Left ventricle myocardium superior (tissue), 1 donor: ENCODE results near the gene KREMEN2. TPM values are rescaled to one million over a fixed set of nuclear protein-coding genes. Genes with fewer than 3 reads are reported as not detected.

Experiments
- ATAC-seq: fragments of 200-7000 bp; cut with Tn5 transposase; one replicate; pipeline ENCODE4 v1.9.1; 2020; ENCODE audit warnings: mild to moderate bottlenecking, moderate library complexity
- DNase-seq: peaks from one replicate; pipeline ENCODE4 v3.0.0-alpha.2; 2020
- intact Hi-C: fragments of 100-400 bp; cut with micrococcal nuclease; formaldehyde crosslinking; loops from one replicate; pipeline ENCODE4 v1.11.0; 2022
- total RNA-seq: library from RNA; stranded (reverse); fragmentation: NEBNext Ultra II Directional; extraction: Animal tissue kit (Norgen Biotek cat#: 25700); gene quantifications from one replicate; pipeline ENCODE4 v1.2.1, GENCODE V29; 2021
- donor health status: DM: no; HTN: yes; CAD: no; lungs with severe emphysema.

Gene KREMEN2
- total RNA-seq, 1 donor from 2014 or later = not detected

GRCh38 chr16:3013998-3014690, 50.1 kb downstream of the KREMEN2 start:
- DNase-seq (no peak), ATAC-seq (no peak)
- intact Hi-C loops = no loop called here

- no peak for ATAC-seq
- intact Hi-C loops = no loop called here
- DNase-seq = no peak
Observed at GRCh38 chr16:3014971-3015370, 50.9 kb downstream of the KREMEN2 start.

GRCh38 chr16:3015865-3016521, 51.9 kb downstream of the KREMEN2 start:
- DNase-seq (no peak), ATAC-seq (no peak)
- intact Hi-C loops = no loop called here

- DNase-seq (no peak), ATAC-seq (no peak)
- intact Hi-C loops = no loop called here
Observed at GRCh38 chr16:3017344-3017743, 53.3 kb downstream of the KREMEN2 start.

Other genes with a start within 250 kb of the KREMEN2 start
- gene PRSS27, start 244.1 kb upstream of the KREMEN2 start, total RNA-seq = 0.12 TPM
- gene SRRM2, start 211.6 kb upstream of the KREMEN2 start, total RNA-seq = 292 TPM
- gene ELOB, start 187.0 kb upstream of the KREMEN2 start, total RNA-seq = 325 TPM
- not detected for gene PRSS33, start 176.7 kb upstream of the KREMEN2 start, total RNA-seq
- gene PRSS41, start 165.8 kb upstream of the KREMEN2 start, total RNA-seq = not detected
- not detected for gene PRSS21, start 147.0 kb upstream of the KREMEN2 start, total RNA-seq
- 0.37 TPM for gene ZG16B, start 134.0 kb upstream of the KREMEN2 start, total RNA-seq
- not detected for gene PRSS22, start 106.1 kb upstream of the KREMEN2 start, total RNA-seq
- gene FLYWCH2, start 81.1 kb upstream of the KREMEN2 start, total RNA-seq = 28.6 TPM
- 36.1 TPM for gene FLYWCH1, start 52.3 kb upstream of the KREMEN2 start, total RNA-seq
- 7.9 TPM for gene PAQR4, start 5.1 kb downstream of the KREMEN2 start, total RNA-seq
- 0.55 TPM for gene PKMYT1, start 16.2 kb downstream of the KREMEN2 start, total RNA-seq
- gene CLDN9, start 48.6 kb downstream of the KREMEN2 start, total RNA-seq = 1.2 TPM
- not detected for gene CLDN6, start 53.9 kb downstream of the KREMEN2 start, total RNA-seq
- 17.7 TPM for gene TNFRSF12A, start 56.1 kb downstream of the KREMEN2 start, total RNA-seq
- 61.1 TPM for gene HCFC1R1, start 59.7 kb downstream of the KREMEN2 start, total RNA-seq
- gene THOC6, start 59.8 kb downstream of the KREMEN2 start, total RNA-seq = 11.3 TPM
- not detected for gene BICDL2, start 72.7 kb downstream of the KREMEN2 start, total RNA-seq
- gene MMP25, start 82.3 kb downstream of the KREMEN2 start, total RNA-seq = 2.8 TPM
- gene IL32, start 101.4 kb downstream of the KREMEN2 start, total RNA-seq = 46.0 TPM
- gene ZSCAN10, start 135.0 kb downstream of the KREMEN2 start, total RNA-seq = not detected
- 8.8 TPM for gene ZNF205, start 148.3 kb downstream of the KREMEN2 start, total RNA-seq
- 7.1 TPM for gene ZNF213, start 170.8 kb downstream of the KREMEN2 start, total RNA-seq
- gene OR1F1, start 223.9 kb downstream of the KREMEN2 start, total RNA-seq = not detected